Measurements from ENCODE around the gene MSL3B.

MSL3B gene

DNA sequence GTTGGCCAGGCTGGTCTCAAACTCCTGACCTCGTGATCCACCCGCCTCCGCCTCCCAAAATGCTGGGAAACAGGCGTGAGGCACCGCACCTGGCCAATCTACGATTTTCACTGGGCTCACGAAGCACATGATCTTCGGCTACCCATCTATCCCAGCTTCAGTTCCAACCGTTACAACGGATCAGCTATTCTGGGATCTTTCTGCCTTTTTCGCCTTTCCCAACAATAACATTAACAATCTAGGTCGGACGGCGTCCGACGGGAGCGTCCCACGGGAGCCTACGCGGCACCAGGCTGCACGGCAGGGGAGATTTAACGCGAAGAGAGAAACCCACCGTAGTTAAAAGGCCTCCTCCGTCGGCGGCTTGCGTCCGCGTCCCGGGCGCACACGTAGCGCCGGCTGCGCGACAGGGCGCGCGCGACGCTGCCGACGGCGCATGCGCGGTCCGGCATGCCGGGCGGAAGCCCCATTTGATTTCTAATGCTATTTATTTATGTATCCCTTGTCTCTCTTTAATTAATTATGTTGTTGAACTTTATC, at the start of gene MSL3B:
TSS of gene MSL3B (minus strand) at position 394 of the 540 bp plus-strand sequence.
- DNase-seq (ENCODE audit: low spot score) (no peak), ATAC-seq (ENCODE audit: low FRiP score) (no peak)
- TF ChIP-seq, protein P1, sequence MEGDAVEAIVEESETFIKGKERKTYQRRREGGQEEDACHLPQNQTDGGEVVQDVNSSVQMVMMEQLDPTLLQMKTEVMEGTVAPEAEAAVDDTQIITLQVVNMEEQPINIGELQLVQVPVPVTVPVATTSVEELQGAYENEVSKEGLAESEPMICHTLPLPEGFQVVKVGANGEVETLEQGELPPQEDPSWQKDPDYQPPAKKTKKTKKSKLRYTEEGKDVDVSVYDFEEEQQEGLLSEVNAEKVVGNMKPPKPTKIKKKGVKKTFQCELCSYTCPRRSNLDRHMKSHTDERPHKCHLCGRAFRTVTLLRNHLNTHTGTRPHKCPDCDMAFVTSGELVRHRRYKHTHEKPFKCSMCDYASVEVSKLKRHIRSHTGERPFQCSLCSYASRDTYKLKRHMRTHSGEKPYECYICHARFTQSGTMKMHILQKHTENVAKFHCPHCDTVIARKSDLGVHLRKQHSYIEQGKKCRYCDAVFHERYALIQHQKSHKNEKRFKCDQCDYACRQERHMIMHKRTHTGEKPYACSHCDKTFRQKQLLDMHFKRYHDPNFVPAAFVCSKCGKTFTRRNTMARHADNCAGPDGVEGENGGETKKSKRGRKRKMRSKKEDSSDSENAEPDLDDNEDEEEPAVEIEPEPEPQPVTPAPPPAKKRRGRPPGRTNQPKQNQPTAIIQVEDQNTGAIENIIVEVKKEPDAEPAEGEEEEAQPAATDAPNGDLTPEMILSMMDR (IDR thresholded peaks at IDR 0.05), result no peak

DNA sequence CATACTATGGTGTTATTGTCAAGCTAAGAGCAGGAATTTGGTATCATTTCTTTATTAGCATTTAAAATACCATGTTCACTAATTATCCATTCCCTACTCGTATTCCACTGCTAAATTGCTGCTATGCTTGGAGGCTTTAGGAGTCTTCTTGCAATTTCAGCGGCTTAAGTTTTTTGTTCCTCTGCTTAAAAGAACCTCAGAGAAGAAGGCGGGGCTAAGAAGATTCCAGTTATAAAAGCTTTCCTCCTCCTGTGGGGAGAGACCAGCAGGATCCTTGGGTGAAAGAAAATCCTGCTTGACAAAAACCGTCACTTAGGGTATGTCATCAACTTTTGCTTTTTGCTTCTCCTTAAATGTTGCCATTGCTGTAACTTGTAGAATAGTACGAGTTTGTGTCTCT, 48.9 kb upstream of the MSL3B start, which contains the start of gene TRPM8:
TSS of gene TRPM8 (plus strand) at position 258 of the 400 bp plus-strand sequence. CDS start 9,165 bp downstream, outside the sequence.
- TF ChIP-seq, protein P1 (IDR thresholded peaks at IDR 0.05), result no peak
- DNase-seq (ENCODE audit: low spot score) (no peak), ATAC-seq (ENCODE audit: low FRiP score) (no peak)

DNA sequence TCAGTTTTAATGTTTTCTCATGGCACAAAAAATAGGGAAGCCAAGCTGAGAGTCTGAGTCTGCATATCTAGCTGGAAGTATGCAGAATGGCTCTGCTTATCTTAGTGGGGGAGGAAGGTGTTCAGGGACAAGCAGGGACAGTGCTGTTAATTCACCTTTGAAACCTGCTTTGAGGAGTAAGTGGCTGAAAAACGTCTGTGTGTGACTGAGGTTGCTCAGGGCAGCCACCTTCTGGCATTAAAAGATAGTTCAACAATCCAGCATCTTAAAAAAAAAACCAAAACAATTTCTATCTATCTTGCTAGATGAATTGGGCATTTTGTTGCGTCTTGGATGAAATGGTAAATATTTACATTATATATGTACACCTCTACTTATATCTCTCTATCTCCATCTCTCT, 46.9 kb upstream of the MSL3B start:
- TF ChIP-seq, protein P1 (IDR thresholded peaks at IDR 0.05), result no peak
- DNase-seq (ENCODE audit: low spot score) (no peak), ATAC-seq (ENCODE audit: low FRiP score) (no peak)

DNA sequence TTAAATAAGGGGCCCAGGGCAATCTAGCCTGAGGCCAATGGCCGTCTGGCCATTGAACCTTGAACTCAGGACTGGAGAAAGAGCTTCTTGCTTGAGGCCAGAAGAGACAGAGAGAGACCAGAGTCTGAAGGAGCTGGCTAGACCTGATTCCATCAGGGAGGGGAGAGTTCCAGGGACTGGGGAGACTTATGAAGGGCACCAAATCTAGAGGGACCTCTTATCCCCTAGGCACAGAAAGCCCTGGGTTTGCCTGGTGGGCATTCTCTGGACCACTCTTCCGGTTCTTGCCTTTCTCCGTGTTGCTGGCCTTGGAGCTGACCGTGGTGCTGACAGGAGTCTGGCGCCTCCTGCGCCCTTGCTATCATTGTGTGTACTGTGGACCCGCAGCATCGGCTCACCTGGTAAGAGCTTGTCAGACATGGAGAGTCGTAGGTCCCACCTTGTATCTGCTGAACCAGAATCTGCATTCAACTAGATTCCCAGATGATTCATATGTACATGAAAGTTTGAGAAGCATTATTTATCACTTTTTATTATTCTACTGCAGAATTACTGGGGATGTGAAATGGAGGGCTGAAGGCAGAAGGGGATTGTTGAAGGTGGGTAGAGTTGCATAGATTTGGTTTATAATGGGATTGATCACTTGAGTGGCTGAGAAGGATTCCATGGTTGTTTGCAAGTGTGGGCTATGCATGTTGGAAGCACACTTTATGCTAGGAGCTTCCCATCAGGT, 44.7 kb upstream of the MSL3B start:
- no peak for ATAC-seq (ENCODE audit: low FRiP score)
- DNase-seq (ENCODE audit: low spot score), result no peak
- TF ChIP-seq, protein P1 (IDR thresholded peaks at IDR 0.05), result no peak

DNA sequence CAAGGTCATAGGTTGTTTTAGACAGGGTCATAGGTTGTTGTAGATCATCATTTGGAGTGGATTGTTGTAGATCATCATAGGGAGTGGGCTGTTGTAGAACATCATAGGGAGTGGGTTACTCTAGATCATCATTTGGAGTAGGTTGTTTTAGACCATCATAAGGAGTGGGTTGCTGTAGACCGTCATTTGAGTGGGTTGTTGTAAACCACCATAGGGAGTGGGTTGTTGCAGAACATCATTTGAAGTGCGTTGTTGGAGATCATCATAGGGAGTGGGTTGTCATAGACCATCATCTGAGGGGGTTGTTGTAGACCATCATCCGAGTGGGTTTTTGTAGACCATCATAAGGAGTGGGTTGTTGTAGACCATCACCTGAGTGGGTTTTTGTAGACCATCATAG, 39.4 kb upstream of the MSL3B start:
- no peak for DNase-seq (ENCODE audit: low spot score)
- ATAC-seq (ENCODE audit: low FRiP score), result no peak
- TF ChIP-seq, protein P1 (IDR thresholded peaks at IDR 0.05), result no peak

DNA sequence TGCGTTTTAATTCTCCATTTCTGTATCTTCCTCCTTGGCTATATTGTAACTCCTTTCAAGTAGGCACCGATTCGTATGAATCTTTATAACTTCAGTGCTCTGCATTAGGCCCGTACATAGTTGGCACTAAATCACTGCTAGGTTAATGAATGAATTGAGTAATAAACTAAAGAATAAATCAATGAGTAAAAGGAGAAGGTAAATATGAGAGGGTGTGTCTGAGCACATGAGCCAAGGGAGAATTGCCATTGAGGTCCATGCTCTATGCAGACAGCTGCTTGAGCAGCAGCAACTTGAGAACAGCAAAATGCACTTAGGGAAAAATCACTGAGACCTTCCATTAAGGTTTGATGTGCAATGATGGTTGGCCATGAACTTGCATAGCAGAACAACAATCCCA, 37.8 kb upstream of the MSL3B start:
- ATAC-seq (ENCODE audit: low FRiP score), result no peak
- DNase-seq (ENCODE audit: low spot score), result no peak
- TF ChIP-seq, protein P1 (IDR thresholded peaks at IDR 0.05), result no peak

DNA sequence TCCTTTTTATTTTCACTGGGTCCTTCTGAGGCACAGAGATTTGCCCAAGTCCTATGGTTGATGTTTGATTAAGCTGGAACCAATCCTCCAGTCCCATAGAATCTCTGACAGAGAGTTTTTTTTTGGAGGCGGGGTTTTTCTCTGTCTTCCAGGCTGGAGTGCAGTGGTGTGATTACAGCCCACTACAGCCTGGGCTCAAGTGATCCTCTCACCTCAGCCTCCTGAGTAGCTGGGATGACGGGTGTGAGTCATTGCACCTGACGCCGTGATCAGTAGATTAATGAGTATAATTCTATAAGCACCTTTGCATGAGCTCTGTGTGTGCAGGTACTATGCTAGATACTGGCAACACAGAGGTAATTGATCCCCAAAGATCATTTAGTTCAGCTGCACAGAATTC, 33.7 kb upstream of the MSL3B start:
- no peak for DNase-seq (ENCODE audit: low spot score)
- ATAC-seq (ENCODE audit: low FRiP score), result no peak
- TF ChIP-seq, protein P1 (IDR thresholded peaks at IDR 0.05), result no peak

Measured in omental fat pad (tissue), 3 donors.